Right cardiac atrium (tissue), 5 donors: Measurements from ENCODE around the gene INPP5K. TPM values are rescaled to one million over a fixed set of nuclear protein-coding genes. Genes with fewer than 3 reads are reported as not detected.

Experiments
- ATAC-seq, 2 donors: fragments of 200-7000 bp; cut with Tn5 transposase; one replicate each; pipeline versions ENCODE4 v1.8.0 to v1.9.1; 2020; ENCODE audit warnings: moderate library complexity in 2 of 2, mild to moderate bottlenecking in 1 of 2
- DNase-seq, 3 donors: peaks; one replicate each; pipeline ENCODE4 v3.0.0-alpha.2; 2020
- H3K27ac ChIP-seq: one replicate; pipeline ENCODE4 v1.5.1; 2013; ENCODE audit warnings: mild to moderate bottlenecking, low read length, control low read depth, moderate library complexity
- H3K27me3 ChIP-seq: one replicate; pipeline ENCODE4 v1.6.1; 2013; ENCODE audit not compliant: control insufficient read depth, insufficient read depth
- H3K4me1 ChIP-seq: one replicate; pipeline ENCODE4 v1.6.1; 2013; ENCODE audit warnings: low read length; ENCODE audit not compliant: control insufficient read depth, insufficient read depth
- H3K4me3 ChIP-seq: one replicate; pipeline ENCODE4 v1.5.1; 2013; ENCODE audit warnings: low read length, control low read depth
- H3K9me3 ChIP-seq: one replicate; pipeline ENCODE4 v1.6.1; 2013; ENCODE audit warnings: low read length; ENCODE audit not compliant: control insufficient read depth
- WGBS: extraction: QIAGEN DNeasy Blood & Tissue Kit; methylation state at CpG from one replicate; pipeline ENCODE4 v1.1.7; 2013; 5-methylcytosine and 5-hydroxymethylcytosine counted together
- intact Hi-C, 4 donors: fragments of 100-400 bp; cut with DNase I; formaldehyde crosslinking; loops; one replicate each; pipeline versions ENCODE4 v1.11.0 to v1.14.0; 2022 to 2023
- polyA plus RNA-seq: library from polyadenylated mRNA; stranded (reverse); fragments of 200-250 nt; gene quantifications from one replicate; pipeline ENCODE4 v1.2.3, GENCODE V29; 2013
- total RNA-seq, 4 donors: library from RNA; stranded (reverse); fragmentation: NEBNext Ultra II Directional; extraction: Animal tissue kit (Norgen Biotek cat#: 25700); gene quantifications; one replicate each; pipeline ENCODE4 v1.2.1, GENCODE V29; 2021
- donor health status: healthy with polysubstance abuse.
- donor health status: DM: no; HTN: yes; CAD: no.
- donor health status: DM: no; HTN: no; CAD: no.
- donor health status: DM: no; HTN: yes; CAD: no; lungs with severe emphysema.
- donor health status: DM: yes; HTN: yes; CAD: no.

Gene INPP5K
- total and polyA plus RNA-seq, 5 donors = 21.4 to 34.7 (median 32.2) TPM

DNA sequence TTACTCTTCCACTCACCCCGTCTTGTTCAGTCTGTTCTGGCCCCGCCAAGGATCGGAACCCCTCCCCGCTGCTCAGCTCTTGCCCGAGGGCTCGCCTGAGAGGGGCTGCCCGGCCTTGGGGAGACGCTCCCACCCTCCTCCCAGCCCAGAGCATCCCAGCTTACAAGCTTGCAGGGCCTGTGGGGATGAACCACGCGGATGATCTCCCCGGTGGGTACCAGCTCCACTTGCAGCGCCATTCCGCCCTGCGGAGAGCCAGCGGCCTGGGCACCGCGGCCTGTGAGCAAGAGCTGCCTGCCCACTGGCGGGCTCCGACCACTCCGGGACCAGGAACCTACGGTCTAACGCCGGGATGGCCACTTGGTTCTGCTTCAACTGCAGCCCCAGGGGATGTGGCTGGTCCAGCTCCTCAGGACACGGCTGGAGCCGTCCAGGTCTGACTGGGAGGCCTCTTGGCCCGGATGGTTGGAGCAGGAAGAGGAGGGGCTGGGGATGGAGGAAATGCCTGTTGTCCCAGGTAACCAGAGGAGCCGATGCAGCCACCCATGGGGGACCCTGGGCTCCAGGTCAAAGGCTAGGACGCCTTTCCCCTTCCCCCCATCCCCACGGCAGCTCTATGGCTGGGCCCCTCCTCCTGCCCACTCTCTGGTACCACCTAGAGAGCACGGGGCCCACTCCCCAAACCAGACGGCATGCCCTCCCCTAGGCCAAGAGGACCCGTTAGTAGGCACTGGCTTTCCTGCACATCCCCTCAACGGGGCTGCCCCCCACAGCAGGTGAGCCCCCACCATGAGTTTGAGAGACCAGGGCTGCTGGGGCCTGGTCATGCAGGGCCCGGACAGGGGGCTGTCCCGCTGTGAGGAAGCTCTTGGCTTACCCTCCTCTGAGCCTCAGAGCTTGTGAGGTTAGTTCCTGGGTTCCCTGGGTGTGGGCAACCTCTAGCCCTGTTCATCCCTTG lies 23.9 kb downstream of the INPP5K start, which contains the start of gene MYO1C:
Gene MYO1C, minus strand, starts transcription at position 438 of the 958 bp plus-strand sequence. Its CDS starts 199 bp downstream, at position 239.
- peak within 1 kb of the TSS; percentile 93 for H3K27ac ChIP-seq
- DNase-seq = peak; percentile 53 to 82 (median 78)
- ATAC-seq = peak in 1 of 2 donors; percentile 38
- no peaks in the 10 kb centered on the region for H3K9me3 ChIP-seq
- 51% methylated on average over 35 of the region's 35 CpGs for WGBS
- peaks cover 36% of the 10 kb centered on the region for H3K4me1 ChIP-seq
- H3K27me3 ChIP-seq = no peaks in the 10 kb centered on the region
- H3K4me3 ChIP-seq = peak within 1 kb of the TSS; percentile 86
- intact Hi-C loops = no loop called here

DNA sequence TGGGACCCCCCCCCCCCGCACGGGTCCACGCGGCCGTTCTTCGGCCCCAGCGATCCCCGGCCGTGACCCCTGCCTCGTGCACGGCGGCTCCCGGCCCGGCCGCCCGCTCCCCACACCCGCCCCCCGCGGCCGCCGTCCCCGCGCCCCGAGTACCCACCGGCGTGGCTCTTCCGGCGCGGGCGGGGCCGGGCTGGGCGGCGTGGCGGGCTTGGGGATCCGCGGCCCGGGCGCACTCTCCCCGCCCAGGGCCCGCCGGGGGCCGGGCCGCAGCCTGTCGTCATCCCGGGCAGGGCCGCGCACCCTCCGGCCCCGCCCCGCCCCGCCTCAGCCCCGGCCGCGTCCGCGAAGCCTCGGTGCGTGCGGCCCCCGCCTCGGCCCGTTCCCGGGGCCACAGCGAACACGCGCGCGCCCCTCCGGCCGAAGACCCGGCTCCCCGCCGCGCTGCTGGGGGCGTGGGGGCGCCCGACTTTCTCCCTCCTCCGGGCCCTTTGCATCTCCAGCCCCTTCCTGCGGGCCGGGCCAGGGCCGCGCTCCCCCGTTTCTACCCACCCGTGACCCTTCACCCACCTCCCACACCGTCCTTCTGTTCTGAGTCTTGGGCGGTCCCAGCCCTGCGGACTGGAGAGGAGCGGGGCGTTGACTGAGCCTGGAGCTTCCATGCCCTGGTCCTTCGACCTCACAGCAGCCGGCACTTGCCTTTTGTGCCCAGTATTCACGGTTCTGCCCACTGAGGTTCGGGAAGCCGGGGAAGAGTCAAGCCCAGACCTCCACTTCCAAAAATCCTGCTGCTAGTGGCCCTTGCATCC lies 24.8 kb downstream of the INPP5K start:
- peak overlapping the region; percentile 86 for H3K4me3 ChIP-seq
- no peaks in the 10 kb centered on the region for H3K9me3 ChIP-seq
- peak overlapping the region; percentile 93 for H3K27ac ChIP-seq
- DNase-seq (peak; percentile 79 to 91 (median 91)), ATAC-seq (peak; percentile 31 to 57)
- 2% methylated on average over 93 of the region's 94 CpGs for WGBS
- no peaks in the 10 kb centered on the region for H3K27me3 ChIP-seq
- intact Hi-C loops = no loop called here
- peaks cover 35% of the 10 kb centered on the region for H3K4me1 ChIP-seq

DNA sequence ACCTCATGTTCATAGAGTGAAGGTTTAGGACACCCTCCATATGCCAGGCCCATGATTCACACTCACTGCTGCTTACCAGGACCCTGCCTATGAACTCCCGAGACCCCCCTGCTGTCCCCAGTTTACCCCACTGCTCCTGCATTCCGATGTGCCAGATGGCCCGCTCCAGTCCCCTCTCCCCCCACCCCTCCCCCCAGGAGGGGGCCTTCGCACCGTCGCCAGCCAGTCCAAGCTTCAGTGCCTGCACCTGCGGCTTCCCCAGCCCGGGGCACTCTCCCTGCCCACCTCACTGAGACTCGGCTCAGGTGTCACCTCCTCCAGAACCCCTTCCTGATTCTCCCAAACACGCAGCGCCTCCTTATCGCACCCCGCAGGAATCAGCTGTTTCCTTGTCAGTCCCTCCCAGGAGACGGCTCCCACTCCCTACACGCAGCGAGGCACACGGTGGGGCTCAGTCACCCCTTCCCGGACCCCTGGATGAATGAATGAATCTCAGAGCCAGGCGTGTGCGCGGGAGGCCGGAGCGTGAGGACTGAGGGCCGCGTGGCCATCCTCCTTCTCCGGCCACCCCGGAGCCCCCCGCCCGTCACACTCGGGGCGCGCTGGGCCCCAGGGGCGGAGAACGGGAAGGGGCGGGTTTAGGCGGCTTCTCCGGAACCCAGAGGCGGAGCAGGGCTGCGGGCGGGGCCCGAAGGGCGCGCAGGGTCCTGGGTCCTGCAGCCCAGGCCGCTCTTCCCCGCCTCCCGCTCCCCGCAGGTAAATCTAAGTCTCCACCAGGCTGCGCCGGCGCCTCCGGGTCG lies 25.6 kb downstream of the INPP5K start:
- intact Hi-C loops = no loop called here

DNA sequence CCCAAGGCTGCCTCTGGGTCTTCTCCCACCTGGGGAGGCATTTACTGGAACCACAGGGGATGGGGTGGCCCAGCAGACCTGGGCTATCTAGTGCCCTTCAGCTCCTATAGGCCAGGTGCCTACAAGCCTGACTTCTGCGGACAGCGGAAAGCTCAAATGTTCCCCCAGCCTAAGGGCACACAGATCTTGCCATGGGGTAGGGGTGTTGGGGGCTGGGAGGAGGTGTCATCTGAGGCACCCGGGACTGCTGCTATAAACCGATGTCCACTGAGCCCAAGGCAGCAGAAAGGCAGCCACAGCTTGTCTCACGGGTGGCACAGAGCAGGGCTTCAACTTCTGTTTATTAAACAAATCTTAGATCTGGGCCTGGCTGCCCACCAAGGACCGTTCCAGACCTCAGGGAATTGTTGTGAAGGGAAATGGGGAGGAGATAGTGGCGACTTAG lies 27.6 kb downstream of the INPP5K start:
- H3K9me3 ChIP-seq = no peaks in the 10 kb centered on the region
- peaks cover 24% of the 10 kb centered on the region for H3K4me1 ChIP-seq
- ATAC-seq (no peak), DNase-seq (peak in 1 of 3 donors; percentile 64)
- no peaks in the 10 kb centered on the region for H3K27me3 ChIP-seq
- peak overlapping the region; percentile 94 for H3K27ac ChIP-seq
- H3K4me3 ChIP-seq = peak overlapping the region; percentile 52
- intact Hi-C loops = no loop called here
- WGBS = 55% methylated on average over 7 of the region's 7 CpGs

More for the DNA sequence above, 25.6 kb downstream of the INPP5K start:
- ATAC-seq (peak; percentile 32 to 41), DNase-seq (peak; percentile 84 to 92 (median 91))
- under 1% methylated on average over 52 of the region's 52 CpGs for WGBS
- Histone ChIP-seq H3K4me3 (peak overlapping the region; percentile 86), H3K9me3 (no peaks in the 10 kb centered on the region), H3K27ac (peak overlapping the region; percentile 69), H3K4me1 (peaks cover 29% of the 10 kb centered on the region), H3K27me3 (no peaks in the 10 kb centered on the region)

DNA sequence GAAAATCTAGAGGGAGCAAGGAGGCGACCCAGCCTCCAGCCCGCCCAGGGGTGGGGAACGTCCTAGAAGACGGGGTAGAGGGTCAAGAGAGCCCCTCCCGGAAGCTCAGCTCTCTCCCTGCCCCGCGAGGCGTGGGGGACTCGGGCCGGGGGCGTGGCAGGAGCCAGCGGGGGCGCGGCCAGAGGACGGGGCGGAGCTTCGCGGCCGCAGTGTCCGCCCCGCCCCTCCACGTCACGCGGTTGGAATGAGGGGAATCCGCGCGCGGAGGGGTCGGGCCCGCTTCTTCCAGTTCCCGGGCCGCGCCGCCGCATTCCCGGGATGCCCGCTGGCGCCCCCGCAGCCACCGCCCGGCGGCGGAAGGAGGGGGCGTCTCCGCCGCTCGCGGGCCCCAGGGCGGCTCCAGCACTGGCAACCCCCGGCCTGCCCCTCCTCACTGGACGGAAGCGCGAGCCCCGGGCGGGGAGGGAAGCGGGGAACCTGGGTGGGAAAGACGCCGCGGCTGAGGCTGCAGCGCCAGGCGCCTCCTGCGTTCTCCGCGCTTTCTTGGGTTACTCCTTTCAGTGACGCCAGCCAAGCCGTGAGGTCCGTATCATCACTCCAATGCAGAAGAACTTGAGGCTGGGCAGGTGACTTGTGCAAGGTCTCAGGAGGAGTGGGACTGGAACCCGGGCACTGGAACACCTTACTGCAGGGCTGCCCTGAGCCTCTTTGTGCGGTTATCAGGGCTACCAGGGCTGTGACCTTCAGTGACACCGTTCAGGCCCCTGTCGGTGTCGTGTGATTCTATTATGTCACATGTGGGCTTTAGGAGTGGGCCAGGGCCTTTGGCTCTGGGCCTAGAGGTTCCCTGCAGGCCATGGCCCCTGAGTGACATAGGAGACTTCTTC lies 28.2 kb downstream of the INPP5K start:
- Histone ChIP-seq H3K27me3 (no peaks in the 10 kb centered on the region), H3K9me3 (no peaks in the 10 kb centered on the region), H3K27ac (peak overlapping the region; percentile 94), H3K4me1 (peaks cover 19% of the 10 kb centered on the region), H3K4me3 (peak overlapping the region; percentile 52)
- intact Hi-C loops = no loop called here
- ATAC-seq (peak; percentile 68 to 74), DNase-seq (peak; percentile 91 to 97 (median 97))
- 1% methylated on average over 72 of the region's 72 CpGs for WGBS

DNA sequence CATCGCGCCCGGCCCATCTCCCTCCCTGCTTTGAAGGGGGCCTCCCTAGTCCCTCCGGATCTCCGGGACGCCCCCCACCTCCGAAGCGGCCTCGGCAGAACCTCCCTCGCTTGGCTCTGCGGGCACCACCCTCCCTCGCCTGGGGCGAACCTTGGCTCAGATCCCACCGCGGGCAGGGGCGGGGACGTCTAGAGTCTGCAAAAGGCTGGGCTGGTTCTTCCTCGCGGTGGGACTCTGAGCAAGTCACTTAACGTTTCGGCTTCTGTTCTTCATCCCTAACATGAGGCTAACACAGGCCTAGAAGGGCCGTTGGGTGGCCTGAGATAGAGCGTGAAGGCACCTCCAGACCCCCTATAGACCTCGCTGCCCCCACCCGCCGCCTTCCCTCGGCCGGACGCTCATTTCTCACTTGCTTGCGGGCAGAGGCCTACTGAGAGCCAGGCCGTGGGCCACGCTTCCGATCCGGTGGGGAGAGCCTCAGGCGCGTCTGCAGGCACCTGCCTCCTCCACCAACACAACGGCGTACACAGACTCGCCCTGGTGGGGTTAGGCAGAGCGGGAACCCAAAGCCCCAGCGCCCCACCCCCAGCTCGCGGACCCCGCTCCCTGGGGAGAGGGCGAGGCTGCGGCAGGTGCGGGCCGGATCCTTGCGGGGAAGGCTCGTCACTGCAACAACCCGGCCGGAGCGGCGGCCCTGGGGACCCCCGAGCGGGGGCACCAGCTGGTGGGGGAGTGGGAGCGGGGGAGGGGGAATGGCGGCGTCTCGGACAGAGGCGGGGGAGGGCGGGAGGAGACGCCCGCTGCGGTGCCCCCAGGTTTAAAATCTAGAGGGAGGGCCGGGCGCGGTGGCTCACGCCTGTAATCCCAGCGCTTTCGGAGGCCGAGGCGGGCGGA lies 29.4 kb downstream of the INPP5K start:
- H3K4me3 ChIP-seq = no peak overlapping the region
- H3K27ac ChIP-seq = peak overlapping the region; percentile 94
- DNase-seq (peak; percentile 84 to 94 (median 90)), ATAC-seq (peak; percentile 12 to 20)
- peaks cover 9% of the 10 kb centered on the region for H3K4me1 ChIP-seq
- H3K27me3 ChIP-seq = no peaks in the 10 kb centered on the region
- intact Hi-C loops = no loop called here
- H3K9me3 ChIP-seq = no peaks in the 10 kb centered on the region
- 31% methylated on average over 74 of the region's 74 CpGs for WGBS

DNA sequence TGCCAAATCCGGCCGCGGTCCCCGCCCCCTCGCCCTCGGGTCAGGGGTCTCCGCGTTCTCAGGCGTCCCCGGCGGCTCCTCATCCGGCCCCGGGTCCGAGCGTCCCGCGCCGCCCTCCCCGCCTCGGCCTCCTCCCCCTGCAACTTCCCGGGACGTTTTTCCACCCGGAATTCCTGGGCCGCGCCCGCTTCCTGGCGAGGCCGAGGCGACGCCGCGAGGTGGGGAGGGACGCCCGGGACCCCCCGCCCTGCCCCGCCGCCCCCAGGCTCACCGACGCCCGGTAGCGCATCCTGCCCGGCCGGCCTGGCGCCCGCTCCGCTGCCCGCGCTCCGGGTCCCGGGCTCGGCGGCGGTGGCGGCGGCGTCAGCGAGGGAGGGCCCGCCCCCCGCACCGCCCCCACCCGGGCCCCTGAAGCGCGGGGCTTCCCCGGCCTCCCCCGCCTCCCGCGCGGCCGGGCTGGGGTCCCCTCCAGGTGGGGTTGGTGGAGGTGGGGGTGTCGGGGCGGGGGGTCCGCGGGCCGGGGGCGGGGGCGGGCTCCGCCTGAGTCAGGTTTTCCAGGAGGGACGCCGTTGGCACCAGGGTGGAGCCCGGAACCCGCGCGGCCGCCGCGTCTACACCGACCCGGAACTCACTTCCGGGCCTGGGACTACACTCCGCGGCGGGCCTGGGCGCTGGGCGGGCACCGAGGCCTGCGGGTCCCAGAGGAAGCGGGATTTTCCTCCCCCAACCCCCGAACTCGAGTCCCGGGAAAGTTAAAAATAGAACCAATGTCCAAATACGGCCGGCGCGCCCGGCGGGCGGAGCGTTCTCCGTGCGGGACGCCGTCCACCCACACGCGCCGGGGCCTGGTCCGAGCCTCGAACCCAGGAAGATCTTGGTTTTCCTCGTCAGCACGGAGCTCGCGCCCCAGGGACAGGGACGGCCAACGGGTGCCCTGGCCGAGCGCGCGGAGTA lies 30.7 kb downstream of the INPP5K start:
- H3K27me3 ChIP-seq = no peaks in the 10 kb centered on the region
- DNase-seq (peak; percentile 85 to 91 (median 91)), ATAC-seq (peak; percentile 40 to 43)
- no peaks in the 10 kb centered on the region for H3K9me3 ChIP-seq
- H3K4me3 ChIP-seq = peak overlapping the region; percentile 89
- 2% methylated on average over 127 of the region's 127 CpGs for WGBS
- intact Hi-C loops = no loop called here
- peak overlapping the region; percentile 87 for H3K27ac ChIP-seq
- peaks cover 6% of the 10 kb centered on the region for H3K4me1 ChIP-seq

DNA sequence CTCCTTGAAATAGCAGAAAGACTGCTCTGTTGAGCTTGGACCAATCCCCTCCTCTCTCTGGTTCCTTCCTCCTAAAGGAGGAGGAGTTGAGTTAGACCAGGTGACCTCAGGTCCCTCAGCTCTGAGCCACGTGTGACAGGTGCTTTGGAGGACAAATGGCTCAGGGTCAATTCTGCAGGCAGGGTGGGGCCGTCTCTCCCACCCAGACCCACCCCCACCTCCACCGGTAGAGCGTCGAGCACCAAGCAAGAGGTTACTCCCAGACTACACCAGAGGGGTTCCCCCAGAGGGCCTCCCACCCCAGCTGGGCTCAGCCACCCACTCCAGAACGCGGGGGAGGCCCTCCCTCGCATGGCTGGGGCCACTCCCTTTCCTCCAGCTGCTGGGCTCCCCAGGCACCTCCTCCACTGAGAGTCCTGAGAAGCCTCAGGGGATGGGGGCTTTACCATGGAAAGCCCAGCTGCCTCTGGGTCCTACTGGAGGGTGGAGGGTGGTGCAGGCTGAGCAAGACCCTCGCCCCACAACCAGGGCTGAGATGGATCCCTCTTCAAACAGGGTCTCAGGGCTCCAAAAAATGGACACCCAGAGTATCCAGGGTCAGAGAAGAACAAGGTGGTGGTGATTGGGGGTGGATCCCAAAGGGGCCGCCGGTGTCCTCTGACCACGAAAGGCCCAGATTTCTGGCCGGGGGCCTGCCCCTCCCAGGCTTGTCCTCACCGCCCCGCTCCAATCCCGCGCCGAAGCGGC lies 31.6 kb downstream of the INPP5K start:
- WGBS = 5% methylated on average over 19 of the region's 19 CpGs
- H3K9me3 ChIP-seq = no peaks in the 10 kb centered on the region
- ATAC-seq = peak; percentile 1 to 31
- peak overlapping the region; percentile 55 for H3K27ac ChIP-seq
- intact Hi-C loops = no loop called here
- H3K4me3 ChIP-seq = peak overlapping the region; percentile 89
- DNase-seq = peak; percentile 65 to 84 (median 83)
- H3K27me3 ChIP-seq = no peaks in the 10 kb centered on the region
- H3K4me1 ChIP-seq = peaks cover 6% of the 10 kb centered on the region
